ENCODE results near the gene PRPF19.
"Not testable (repeated sequence)": the region's sequence is repeated elsewhere in the genome, so short reads cannot be mapped to it uniquely, and the experiment has no call there.

Gene PRPF19

GRCh38 chr11:60923326-60923725, 16.9 kb upstream of the PRPF19 start:
- DNase-seq (ENCODE audit: low spot score): no peak

- no peak for DNase-seq (ENCODE audit: low spot score)
Observed at GRCh38 chr11:60922906-60923305, 16.5 kb upstream of the PRPF19 start.

- DNase-seq (ENCODE audit: low spot score): no peak
Observed at GRCh38 chr11:60921777-60922335, 15.5 kb upstream of the PRPF19 start.

- no peak for DNase-seq (ENCODE audit: low spot score)
Observed at GRCh38 chr11:60921259-60921658, 14.9 kb upstream of the PRPF19 start.

GRCh38 chr11:60919956-60920355, 13.6 kb upstream of the PRPF19 start:
- no peak for DNase-seq (ENCODE audit: low spot score)

- no peak for DNase-seq (ENCODE audit: low spot score)
Observed at GRCh38 chr11:60919320-60919719, 12.9 kb upstream of the PRPF19 start.

GRCh38 chr11:60918939-60919265, 12.5 kb upstream of the PRPF19 start:
- no peak for DNase-seq (ENCODE audit: low spot score)

- no peak for DNase-seq (ENCODE audit: low spot score)
Observed at GRCh38 chr11:60918251-60918938, 12.0 kb upstream of the PRPF19 start.

- DNase-seq (ENCODE audit: low spot score): no peak
Observed at GRCh38 chr11:60917267-60917666, 10.9 kb upstream of the PRPF19 start.

GRCh38 chr11:60916669-60917206, 10.4 kb upstream of the PRPF19 start:
- no peak for DNase-seq (ENCODE audit: low spot score)

- DNase-seq (ENCODE audit: low spot score): peak; percentile 67
Observed at GRCh38 chr11:60915248-60915914, 9.0 kb upstream of the PRPF19 start.

- no peak for DNase-seq (ENCODE audit: low spot score)
Observed at GRCh38 chr11:60914633-60915247, 8.4 kb upstream of the PRPF19 start.

- peak; percentile 92 for DNase-seq (ENCODE audit: low spot score)
Observed at GRCh38 chr11:60913793-60914632, 7.6 kb upstream of the PRPF19 start, which contains the start of gene TMEM109. TSS of gene TMEM109 (plus strand) at chr11:60914158. CDS start at chr11:60919694, 5,536 bp downstream.

GRCh38 chr11:60912851-60913528, 6.6 kb upstream of the PRPF19 start:
- DNase-seq (ENCODE audit: low spot score): no peak

- DNase-seq (ENCODE audit: low spot score): no peak
Observed at GRCh38 chr11:60912223-60912850, 6.0 kb upstream of the PRPF19 start.

GRCh38 chr11:60910711-60911380, 4.5 kb upstream of the PRPF19 start:
- no peak for DNase-seq (ENCODE audit: low spot score)

- no peak for DNase-seq (ENCODE audit: low spot score)
Observed at GRCh38 chr11:60910281-60910687, 3.9 kb upstream of the PRPF19 start.

- not testable (repeated sequence) for DNase-seq (ENCODE audit: low spot score)
Observed at GRCh38 chr11:60909680-60910280, 3.4 kb upstream of the PRPF19 start.

GRCh38 chr11:60908803-60909202, 2.4 kb upstream of the PRPF19 start:
- no peak for DNase-seq (ENCODE audit: low spot score)
